GM19372 (cell line): Measurements from ENCODE around the gene SYT11.
"Not testable (repeated sequence)": the region's sequence is repeated elsewhere in the genome, so short reads cannot be mapped to it uniquely, and the experiment has no call there.

Experiments used
- ATAC-seq: cut with Tn5 transposase; IDR thresholded peaks from one replicate; pipeline ENCODE4 v1.9.1; 2021; ENCODE audit warnings: mild to moderate bottlenecking, low read depth, moderate library complexity; ENCODE audit not compliant: unreplicated experiment

SYT11 gene

DNA sequence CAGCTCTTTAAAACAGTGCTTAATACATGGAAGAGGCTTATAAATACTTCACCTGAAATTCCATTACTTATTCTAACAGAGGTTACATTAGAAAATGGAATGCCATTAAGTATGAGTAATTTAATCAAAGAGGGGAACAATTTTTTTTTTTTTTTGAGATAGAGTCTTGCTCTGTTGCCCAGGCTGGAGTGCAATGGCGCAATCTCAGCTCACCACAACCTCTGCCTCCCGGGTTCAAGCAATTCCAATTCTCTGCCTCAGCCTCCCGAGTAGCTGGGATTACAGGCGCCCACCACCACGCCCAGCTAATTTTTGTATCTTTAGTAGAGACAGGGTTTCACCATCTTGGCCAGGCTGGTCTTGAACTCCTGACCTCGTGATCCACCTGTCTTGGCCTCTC is 36.2 kb downstream of the SYT11 start:
- ATAC-seq = not testable (repeated sequence)

DNA sequence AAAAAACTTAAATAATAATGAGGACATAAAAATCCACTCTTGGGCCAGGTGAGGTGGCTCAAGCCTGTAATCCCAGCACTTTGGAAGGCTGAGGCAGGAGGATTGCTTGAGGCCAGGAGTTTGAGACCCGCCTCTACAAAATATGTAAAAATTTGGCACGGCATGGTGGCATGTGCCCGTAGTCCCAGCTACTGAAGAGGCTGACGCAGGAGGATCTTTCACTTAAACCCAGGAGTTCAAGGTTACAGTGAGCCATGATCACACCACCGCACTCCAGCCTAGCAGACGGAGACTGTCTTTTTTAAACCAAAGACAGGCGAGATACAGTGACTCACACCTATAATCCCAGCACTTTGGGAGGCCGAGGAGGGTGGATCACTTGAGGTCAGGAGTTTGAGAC is 37.1 kb downstream of the SYT11 start:
- ATAC-seq = not testable (repeated sequence)

DNA sequence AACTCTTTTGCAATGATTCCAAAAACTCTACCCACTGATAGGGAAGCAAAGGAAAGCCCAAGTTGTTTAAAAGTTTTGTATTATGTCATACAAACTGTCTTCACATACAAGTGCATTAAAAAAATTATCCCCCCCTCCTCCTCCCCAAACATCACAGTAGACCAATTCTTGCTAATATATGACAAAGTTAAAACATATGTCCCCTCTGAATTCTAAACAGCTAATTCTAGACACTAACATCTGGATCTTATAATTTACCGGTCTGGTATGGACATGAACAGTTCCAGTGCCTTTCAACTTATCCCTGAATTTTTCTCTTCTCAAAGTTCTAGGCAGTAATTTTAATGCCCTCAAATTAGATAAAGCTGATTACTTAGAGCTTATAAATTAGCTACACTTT is 38.4 kb downstream of the SYT11 start:
- ATAC-seq = no peak

DNA sequence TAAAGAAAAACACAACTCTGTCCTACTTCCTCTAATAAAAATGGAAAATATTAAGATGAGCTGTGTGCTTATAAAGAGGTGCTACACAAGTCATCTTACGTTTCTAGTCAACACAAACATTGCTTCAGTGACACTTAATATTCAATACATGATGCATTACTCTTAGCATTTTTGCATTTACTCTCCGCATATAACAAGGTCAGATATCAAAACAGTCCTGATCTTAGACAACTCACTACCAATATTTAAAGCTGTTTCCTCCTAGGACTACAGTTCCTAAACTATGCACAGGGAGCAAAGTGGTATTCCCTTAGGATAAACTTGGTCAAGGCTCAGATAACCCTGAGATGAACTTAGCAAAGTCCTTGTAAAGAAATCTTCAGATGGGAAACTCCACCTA is 39.5 kb downstream of the SYT11 start:
- ATAC-seq = no peak

- ATAC-seq = no peak
Observed at GRCh38 chr1:155899683-155900082, 40.3 kb downstream of the SYT11 start.

- no peak for ATAC-seq
Observed at GRCh38 chr1:155900161-155900560, 40.8 kb downstream of the SYT11 start.

DNA sequence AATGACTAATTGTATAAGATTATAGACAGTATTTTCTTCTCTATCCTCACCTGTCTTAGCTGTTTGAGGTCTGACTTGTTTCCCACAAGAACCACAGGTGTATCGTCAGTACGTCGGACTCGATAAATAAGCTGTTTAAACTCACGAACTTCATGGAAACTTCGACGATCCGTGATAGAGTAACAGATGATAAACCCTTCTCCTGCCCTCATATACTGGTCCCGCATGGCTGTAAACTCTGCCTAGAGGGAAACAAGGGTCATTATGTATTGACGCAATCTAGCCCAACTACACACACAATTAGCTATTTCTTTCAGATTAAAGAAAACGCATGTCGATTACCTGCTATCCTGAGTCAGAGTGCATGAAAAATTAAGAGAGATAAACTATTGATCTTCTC is 44.9 kb downstream of the SYT11 start:
- no peak for ATAC-seq

DNA sequence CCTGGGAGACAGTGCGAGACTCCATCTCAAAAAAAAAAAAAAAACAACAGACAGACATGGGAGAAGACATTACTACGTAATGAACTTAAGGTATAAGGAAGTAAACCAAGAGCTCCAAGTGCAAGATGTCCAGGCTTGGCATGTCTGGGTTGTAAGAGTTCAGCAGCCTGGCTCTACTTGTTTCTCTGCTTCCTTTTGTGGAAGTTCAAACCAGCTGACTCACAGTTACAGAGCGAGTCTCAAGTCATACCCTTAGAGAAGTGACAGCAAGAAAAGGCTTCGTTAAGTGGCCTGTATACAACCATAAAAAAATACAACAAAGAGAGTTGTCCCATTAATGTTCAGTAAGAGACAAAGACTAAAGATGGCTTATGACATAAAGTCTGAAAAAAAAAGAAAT is 50.5 kb downstream of the SYT11 start:
- no peak for ATAC-seq

DNA sequence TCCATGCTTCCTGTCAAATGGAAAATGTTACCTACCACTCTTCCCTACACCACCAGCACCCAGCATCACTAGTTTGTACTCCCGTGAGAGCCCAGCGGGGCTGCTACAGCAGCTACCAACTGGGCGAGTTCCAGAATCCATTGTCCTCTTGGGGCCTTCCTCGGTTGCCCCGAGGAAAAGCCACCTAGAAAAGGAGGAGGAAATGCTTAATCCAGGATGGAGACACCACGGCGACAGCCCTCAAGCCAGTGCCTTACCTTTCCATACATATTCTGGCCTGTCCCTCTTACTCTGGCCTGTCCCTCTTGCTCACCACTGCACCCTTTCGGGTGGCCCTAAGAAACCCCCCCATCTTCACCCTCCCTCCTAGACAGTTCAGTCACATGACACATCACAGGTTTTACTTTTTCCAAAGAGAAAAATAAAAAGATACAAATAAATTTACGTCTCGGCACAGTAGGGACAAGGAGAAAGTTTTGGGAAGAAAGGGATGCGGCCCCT is 51.3 kb downstream of the SYT11 start:
- ATAC-seq = peak; percentile 30

- ATAC-seq = peak; percentile 75
Observed at GRCh38 chr1:155911156-155912055, 52.0 kb downstream of the SYT11 start, which contains the start of gene RIT1. Gene RIT1, minus strand, starts transcription at chr1:155911349. Its CDS starts 588 bp downstream, at chr1:155910761.

- ATAC-seq = no peak
Observed at GRCh38 chr1:155912056-155912536, 52.7 kb downstream of the SYT11 start.

DNA sequence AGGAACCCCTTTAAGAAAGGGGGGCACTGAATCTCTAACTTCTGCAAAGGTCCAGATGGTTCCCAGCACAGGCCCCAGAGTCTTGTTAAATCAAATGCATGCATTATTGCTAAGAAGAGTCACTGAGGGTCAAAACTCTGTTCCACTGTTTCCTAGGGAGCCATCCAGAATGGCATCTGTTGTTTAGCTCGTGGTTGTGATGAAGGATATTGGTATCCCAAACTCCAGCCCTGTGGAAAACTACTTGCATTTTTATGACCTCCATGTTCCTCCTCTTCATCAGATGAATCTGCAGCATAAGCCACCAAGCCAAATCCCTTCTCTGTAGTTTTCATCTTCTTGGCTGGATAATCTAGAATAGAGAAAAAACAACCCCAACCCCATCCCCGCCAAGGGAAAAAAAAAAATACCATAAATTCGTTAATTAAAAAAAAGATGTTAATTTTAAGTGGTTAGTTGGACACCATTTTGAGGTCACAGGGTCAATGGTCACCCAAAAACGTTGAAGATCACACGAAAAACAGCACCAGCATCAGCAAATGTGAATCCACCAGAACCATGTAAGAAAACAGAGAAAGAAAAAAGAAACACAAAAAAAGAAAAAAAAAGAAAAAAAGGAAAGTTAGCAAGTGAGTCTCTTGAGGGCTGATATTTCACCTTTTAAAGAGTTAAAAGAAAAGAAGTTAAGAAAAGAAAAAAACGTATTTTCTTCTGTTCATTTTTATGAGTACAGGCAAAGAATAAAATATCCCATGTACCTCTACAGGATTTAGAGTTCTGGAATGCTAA is 54.8 kb downstream of the SYT11 start:
- ATAC-seq = no peak

DNA sequence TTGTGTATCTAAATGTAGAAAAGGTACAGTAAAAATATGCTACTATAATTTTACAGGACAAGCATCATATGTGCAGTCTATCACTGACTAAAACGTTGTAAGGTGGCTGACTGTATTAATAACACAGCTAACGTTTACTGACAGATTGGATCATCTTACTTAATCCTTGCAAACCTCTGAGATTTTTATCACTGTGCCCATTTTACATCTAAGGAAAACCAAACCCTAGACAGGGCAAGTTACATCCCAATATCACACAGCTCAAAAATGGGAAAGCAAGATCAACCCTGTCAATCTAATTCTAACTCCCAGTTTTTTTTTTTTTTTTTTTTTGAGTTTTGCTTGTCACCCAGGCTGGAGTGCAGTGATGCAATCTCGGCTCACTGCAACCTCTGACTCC is 59.3 kb downstream of the SYT11 start:
- ATAC-seq = no peak

- ATAC-seq = no peak
Observed at GRCh38 chr1:155919801-155920200, 60.4 kb downstream of the SYT11 start.

DNA sequence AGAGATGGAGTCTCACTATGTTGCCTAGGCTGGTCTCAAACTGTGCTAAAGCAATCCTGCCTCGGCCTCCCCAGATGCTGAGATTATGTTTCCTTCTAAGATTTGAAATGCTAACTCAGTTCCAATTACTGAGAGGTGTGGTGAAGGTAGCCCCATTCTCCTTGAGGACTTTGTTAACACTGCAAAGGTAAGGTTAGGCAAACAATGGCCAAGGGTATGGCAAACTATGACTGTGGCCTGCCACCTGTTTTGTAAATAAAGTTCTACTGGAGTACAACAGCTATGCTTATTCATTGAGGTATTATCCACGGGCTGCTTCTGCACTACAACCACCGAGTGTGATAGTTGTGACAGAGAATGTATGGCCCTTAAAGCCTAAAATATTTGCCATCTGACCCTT is 61.4 kb downstream of the SYT11 start:
- no peak for ATAC-seq

GRCh38 chr1:155925506-155925905 is 66.1 kb downstream of the SYT11 start:
- no peak for ATAC-seq

DNA sequence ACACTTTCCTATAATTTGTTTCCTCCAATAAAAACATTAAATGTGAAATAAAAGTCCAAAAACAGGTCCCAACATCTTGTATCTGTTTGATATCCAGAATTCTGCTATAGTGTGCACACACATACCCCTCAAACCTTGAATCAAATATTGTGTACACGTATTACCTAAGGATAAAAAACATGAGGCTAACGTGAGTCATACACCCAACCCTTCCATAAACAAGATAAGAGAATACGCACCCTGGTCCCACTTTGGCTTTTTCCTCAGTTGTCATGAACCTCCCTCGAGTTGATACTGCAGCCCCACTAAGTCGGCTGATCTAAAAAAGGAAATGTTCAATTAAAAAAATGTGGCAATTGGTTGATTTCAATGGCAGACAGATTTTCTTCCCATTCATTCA is 69.7 kb downstream of the SYT11 start:
- no peak for ATAC-seq

GRCh38 chr1:155930725-155931124 is 71.4 kb downstream of the SYT11 start:
- not testable (repeated sequence) for ATAC-seq

DNA sequence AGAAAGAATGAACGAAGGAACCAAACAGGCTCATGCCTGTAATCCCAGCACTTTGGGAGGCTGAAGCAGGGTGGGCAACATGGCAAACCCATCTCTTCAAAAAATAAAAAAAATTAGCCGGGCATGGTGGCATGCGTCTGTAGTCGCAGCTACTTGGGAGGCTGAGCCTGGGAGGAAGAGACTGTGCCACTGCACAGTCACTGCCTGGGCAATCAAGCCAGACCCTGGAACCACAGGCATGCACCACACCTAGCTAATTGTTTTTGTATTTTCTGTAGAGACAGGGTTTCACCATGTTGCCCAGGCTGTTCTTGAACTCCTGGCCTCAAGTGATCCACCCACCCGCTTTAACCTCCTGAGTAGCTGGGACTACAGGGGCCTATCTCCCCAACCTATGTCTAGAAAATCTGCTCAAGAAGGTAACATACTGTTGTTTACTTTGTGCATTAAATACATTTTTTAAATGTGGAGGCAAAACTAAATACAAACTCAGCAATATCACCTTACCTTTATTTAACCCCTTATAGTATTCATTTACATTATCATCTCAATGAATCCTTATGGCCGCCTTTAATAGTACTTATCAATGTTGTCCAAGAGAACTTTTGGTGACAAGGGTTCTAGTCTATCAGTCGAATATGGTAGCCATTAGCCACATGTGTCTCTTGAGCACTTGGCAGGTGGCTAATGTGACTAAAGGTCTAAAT is 72.1 kb downstream of the SYT11 start:
- no peak for ATAC-seq

- no peak for ATAC-seq
Observed at GRCh38 chr1:155932081-155932480, 72.7 kb downstream of the SYT11 start.

DNA sequence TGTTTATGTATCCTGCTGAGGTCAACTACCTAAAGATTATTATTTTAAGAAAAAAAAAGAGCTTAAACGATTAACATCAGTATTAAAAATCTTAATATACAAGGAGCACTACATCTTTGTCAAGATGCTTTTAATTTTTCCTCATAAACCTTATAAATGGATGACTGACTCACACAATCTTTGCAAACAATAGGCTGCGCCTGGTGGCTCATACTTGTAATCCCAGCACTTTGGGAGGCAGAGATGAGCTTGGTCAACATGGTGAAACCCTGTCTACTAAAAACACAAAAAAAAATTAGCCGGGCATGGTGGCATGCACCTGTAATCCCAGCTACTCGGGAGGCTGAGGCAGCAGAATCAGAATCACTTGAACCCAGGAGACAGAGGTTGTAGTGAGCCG is 73.1 kb downstream of the SYT11 start:
- ATAC-seq = no peak
